NCI-H748 (cell line): Measurements from ENCODE around the gene ATCAY.
"Not testable (repeated sequence)": the region's sequence is repeated elsewhere in the genome, so short reads cannot be mapped to it uniquely, and the experiment has no call there.

ENCODE experiments used
- DNase-seq: peaks from one replicate; lab custom pipeline; 2025; ENCODE audit not compliant: unreplicated experiment; lab: John Stamatoyannopoulos, UW

The ATCAY gene

DNA sequence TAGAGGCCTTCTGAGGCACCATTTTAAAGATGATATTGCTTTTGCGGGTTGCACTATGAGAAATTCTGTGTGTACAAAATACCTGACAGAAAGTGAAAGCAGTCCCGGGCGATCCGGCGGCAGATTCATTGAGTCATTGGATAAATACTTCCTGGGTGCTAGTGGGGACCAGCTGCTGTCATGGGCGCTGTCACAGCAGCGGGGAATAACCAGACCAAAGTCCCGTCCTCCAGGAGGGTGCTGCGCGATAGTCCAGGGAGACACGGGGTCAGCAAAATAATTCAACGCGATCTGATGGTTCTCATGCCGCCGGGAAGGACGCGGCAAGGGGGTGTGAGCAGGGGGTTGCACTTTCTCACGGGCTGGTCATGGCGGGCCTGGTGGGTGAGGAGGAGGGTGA, 25.2 kb upstream of the ATCAY start:
- no peak for DNase-seq

DNA sequence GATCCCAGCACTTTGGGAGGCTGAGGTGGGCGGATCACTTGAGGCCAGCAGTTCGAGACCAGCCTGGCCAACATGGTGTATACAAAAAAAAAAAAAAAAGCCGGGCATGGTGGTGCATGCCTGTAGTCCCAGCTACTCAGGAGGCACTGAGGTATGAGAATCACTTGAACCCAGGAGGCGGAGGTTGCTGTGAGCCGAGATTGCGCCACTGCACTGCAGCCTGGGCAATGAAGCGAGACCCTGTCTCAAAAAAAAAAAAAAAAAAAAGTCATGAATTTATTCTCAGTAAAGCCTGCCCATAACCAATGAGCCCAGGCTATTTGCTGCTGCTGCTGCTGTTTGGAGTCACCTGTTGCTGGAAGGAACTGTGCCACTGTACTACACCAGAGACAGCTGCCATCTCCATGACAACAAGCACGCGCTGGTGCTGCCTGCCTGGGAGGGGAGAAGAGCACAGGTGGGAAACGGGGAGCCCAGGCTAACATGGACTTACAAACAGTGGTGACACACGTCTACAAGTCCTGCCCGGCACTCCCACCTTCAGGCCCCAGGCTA, 23.0 kb upstream of the ATCAY start:
- peak; percentile 64 for DNase-seq

DNA sequence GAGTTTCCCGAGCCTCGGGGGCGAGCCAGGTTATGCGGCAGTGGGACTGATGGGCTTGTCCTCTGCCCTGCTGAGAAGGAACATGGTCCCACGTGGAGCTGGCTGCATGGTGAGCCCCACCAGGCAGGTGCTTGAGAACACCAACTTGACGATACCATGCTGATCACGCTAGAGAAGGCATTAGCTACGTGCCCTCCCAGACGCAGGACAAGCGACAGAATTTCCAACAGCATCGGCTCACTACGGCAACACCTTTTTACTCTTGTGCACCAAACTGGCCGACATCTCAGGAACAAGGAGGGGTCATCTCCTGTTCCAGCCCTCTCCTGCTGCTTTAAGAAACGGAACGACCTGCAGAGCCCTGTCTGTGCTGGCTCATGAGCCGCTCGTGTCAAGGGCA, 20.0 kb upstream of the ATCAY start:
- no peak for DNase-seq

DNA sequence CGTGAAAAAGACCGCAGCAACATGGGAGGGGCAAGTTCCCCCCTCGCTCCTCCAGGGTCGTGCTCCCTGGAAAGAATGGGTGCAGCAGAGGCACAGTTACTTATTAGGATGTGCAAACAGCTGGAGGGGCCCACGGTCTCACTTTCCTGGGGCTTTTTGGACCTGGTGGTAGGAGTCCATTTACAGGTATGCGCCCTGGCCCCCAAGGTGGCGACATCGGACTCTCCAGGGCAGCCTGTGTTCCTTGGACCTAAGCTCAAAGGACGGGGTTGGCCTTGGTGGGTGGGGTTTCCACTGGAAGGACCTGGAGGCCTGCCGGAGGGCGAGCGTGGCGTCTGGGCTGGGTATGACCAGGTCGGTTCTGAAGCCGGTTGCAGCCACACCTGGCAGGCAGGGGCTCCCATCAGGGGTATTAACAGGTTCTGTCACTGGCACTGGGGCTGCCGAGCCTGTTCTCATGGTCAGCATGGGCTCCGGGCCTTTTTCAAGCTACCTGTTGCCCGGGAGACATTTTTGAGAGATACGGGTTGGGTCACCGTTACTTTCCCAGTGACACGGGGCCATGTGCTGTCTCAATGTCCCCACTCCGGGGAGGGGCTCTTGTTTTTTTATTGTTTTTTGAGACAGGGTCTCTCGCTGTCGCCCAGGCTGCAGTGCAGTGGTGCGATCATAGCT, 17.5 kb upstream of the ATCAY start:
- DNase-seq, result no peak

DNA sequence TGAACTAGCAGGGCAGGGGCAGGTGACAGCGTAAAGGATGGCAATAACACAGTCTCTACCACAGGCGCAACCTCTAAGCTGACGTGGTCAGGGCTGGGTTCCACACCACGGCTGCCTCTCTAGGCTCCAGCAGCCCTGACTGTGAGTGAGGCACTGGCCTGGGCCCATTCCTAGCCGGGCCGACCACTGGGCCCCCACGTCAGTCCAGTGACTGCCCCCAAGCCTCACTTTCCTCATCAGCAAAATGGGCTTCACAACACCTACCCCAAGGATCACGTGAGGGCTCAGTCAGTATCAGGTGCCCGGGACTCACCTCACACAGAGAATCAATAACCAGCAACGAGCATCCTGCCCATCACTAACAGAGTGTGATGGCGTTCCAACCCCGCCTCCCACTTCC, 16.8 kb upstream of the ATCAY start:
- DNase-seq, result no peak

DNA sequence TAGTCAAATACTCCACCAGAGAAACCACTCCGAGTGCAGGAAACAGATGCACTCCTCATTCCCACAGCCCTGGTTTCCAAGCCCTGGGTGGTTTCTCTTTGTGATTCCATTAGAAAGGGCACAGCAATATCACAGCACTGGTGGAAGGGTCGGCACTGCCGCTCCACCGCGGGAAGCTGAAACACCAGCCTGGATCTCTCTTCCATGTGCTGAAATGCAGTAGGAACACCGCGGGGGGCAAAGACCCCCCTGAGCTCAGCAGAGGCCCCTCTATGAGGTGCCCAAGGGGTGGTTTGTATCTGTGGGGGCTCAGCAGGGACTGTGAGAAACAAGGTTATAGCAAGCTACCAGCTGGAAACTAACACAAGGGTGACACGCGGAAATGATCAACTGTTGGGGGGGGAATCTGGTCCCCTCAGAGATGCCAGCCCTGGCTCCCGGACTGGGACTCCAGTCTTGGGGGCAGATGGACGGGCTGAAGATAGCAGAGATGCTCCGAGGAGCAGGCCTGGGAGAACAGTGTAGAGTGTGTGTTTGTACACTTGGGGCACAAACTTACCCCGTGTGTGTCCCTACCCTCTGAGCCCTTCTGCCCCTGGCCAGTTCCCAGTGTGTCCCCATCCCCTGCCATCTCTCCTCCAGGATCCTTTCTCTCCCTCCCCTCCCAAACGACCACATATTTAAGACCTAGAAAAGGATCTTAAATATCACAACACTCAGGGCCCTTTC, 13.4 kb upstream of the ATCAY start:
- DNase-seq, result no peak

DNA sequence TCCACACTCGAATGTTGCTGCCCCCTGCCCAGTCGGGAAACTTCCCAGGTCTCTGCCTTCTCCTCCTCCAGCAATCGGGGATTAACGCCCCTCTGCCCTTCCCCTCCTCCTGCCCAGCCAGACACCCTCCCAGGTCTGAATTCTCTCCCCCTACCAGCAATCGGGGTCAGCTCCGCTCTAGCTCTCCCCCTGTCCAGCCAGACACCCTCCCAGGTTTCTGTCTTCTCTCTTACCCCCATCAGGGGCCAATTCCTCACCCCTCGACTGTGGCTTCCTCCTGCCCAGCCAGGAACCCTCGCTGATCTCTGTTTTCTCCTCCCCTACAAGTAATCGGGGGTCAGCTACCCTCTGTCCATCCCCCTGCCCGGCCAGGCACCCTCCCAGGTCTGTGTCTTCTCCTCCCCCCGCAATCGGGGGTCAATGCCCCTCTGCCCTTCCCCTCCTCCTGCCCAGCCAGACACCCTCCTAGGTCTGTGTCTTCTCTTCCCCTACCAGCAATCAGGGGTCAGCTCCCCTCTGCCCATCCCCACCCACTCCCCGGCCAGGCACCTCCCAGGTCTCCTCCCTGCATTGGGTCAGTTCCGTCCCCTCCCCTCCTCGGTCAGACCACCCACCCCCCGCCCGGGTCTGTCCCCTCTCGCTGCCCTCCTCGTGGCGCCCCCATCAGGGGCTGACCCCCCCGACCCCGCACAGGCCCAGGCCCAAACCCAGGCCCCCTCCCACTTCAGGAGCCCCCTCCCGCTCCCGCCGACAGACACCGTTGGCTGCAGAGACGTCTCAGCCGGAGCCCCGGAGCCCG, 12.3 kb upstream of the ATCAY start:
- DNase-seq, result no peak

DNA sequence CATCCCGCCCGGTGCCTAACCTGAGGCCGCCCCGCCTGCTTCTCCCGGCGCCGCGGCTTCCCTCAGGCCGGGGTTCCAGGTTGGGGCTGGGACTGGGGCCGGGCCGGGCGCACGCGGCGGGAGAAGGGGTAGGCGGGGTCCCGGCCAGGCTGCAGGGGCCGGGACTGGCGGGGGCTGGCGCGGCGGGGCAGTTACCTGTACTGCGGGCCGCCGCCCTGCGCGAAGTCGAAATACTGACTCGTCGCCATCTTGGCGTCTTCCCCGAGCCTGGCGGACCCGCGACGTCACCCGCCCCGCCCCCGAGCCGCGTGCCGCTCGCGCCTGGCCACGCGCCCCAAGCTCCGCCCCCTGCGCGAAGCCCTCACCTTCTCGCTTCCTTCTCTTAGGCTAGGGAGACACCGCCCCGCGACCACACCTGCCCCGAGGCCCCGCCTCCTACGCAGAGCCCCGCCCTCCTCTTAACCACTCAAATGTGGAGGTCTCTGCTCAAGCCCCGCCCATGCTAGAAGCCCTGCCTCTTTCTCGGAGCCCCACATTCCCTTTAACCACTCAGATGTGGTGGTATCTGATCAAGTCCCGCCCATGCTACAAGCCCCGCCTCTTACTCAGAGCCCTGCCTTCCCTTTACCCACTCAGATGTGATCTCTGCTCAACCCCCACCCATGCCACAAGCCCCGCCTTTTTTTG, 11.6 kb upstream of the ATCAY start, which contains the start of gene ZFR2:
ZFR2 (minus strand) TSS at position 269 of the 687 bp plus-strand sequence; CDS start at position 248, 21 bp downstream.
- no peak for DNase-seq

DNA sequence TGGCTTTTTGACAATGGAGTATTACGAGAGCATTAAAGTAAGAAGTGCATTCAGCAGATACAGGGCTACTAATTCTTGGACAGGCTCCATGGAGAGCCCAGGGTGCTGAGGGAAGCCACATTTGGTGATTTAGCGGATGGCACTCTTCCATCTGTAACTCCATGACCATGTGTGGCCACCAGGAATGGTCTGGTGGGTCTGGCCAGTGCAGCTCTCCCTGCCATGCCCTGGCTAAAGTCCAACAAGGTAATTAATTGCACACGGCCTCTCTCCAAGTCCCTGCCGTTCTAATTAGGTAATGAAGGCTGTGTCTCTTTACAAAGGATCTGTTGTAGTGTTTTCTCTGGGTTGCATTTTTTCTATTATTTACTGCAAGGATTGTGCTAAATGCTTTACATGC, 7.3 kb upstream of the ATCAY start:
- DNase-seq, result peak; percentile 18

DNA sequence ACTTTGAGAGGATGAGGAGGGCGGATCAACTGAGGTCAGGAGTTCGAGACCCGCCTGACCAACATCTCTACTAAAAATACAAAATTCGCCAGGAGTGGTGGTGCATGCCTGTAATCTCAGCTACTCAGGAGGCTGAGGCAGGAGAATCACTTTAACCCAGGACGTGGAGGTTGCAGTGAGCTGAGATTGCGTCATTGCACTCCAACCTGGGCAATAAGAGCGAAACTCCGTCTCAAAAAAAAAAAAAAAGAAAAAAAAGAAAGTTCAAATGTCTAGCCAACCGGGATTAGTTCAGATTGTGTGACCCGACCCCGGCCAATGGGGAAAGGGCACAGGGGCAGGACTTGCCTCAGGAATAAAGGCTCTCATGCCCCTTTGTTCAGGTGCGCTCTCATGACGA, 5.8 kb upstream of the ATCAY start:
- not testable (repeated sequence) for DNase-seq

DNA sequence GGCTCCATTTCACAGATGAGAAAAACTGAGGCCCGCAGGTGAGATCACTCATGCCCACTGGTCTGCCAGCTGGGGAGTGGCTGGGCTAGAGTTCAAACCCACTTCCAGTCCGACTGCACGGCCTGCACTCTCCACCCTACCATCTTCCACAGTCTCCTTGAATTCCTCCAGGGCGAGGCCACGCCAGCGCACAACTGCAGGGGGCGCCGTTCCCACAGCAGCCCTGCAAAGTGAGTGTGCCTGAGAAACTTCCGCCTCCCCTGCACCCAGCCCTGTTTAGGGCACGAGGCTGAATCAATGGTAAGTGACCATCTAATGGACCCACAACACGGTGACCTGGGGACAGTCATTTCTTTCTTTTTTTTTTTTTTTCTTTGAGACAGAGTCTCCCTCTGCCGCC, 829 bp upstream of the ATCAY start:
- no peak for DNase-seq

DNA sequence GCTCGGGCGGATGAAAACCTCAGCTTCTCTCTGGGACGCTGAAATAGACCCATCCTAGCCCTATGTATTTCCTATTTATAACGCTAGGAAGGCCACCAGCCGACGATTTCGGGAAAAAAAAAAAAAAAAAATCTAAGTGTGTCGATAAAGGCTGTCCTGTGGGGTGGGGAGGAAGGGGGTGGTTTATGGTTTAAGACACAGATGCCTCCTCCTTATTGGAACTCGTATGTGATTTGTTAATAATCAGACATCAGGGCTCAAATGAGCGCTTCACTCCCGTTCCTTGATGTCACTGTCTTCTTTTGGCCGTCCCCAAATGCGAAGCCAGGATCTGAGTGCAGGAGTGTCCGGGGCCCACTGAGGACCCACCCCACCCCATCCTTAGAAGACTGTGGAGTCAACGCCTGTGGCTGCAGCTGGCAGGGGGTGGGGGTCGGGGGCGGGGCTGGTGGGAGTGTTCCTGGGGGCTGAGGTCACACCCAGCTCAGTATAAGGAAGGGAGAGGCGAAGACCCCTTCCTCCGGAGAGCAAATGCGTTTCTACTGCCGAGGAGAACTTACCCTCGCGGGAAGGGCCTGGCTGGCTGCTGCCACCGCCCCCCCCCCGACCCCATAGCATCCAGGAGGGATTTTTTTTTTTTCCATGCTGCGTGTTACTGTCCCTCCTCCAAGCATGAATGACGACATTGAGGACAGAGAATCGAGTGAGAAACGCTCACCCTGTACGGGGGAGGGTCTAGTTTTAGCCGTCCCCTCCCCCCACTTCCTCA, 971 bp downstream of the ATCAY start:
- DNase-seq, result peak; percentile 65

DNA sequence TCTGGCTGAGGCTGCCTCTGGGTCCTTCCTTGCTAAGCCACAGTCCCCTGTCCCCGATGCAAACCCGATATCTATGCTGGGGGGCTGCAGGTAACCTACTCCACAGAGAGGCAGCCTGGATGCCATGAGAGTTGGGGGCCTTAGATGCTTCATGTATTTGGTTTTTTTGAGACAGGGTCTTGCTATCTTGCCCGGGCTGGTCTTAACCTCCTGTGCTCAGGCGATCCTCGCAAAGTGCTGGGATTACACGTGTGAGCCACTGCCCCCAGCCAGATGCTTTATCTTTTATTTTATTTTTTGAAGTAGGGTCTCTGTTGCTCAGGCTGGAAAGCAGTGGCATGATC, 1.5 kb downstream of the ATCAY start:
- DNase-seq, result no peak

DNA sequence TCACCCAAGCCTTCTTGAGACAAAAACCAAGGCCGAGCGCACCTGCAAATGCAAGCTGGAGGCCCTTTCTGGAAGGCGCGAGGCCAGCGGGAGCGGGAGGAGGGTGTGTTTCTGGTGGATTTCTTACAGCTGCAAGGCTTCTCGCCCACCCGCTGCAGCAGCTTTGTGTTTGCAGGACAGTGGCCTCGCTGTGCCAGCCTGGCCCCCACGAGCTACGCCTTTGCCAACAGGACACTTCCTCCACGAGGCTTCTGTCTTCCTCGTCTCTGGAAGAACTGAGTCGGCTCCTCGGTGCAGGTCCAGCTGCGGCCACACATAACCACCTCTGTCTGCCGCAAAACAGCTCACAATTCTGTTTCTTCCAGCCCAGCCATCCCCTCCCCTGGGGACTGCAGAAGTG, 10.1 kb downstream of the ATCAY start:
- DNase-seq, result no peak

DNA sequence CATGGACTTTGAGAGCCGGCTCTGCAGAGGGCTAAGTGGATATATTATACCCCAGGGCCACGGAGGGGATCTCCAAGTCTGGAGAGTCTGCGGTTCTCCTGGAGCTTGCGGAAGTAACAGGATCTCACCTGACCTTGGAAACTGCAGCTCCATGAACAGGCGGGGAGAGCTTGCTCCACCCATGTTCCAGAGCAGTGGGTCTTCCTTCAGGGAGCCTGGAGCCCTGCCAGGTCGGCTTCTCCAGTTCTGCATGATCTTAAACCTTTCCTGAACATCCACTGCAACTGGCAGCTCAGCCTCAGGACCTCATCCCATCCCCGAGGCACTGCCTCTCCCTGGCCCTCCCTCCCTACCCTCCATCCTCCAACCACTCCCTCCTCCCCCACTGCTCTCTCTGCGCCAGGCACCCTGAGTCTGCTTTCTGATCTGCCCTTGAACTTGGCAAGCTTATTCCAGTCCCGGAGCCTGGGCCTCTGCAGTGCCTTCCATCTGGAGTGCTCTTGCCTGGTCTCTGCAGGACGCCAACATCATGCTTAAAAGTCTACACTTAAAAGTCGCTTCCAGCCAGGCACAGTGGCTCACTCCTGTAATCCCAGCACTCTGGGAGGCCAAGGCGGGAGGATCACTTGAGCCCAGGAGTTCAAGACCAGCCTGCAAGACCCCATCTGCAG, 13.2 kb downstream of the ATCAY start:
- DNase-seq, result no peak

DNA sequence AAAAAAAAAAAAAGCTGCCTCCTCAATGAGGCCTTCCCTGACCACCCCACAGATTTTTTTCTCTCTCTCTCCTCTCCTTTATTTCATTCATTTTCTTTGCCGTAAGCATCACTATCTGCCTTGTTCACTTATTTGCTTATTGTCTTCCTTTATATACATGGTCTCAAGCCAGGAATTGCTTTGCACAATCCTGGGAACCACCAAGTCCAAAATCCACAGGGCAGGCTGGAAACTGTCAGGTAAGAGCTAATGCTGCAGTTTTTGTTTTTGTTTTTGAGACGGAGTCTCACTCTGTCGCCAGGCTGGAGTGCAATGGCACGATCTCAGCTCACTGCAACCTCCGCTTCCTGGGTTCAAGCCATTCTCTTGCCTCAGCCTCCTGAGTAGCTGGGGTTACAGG, 14.5 kb downstream of the ATCAY start:
- not testable (repeated sequence) for DNase-seq

DNA sequence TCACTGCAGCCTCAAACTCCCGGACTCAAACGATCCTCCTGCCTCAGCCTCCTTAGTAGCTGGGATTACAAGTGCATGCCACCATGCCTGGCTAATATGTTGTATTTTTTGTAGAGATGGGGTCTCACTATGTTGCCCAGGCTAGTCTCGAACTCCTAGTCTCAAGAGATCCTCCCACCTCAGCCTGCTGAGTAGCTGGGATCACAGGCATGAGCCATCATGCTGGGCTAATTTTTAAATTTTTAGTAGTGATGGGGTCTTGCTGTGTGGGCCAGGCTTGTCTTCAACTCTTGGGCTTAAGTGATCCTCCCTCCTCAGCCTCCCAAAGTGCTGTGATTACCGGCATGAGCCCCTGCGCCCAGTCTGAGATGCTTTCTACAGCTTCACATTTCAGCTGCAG, 15.3 kb downstream of the ATCAY start:
- DNase-seq, result no peak

DNA sequence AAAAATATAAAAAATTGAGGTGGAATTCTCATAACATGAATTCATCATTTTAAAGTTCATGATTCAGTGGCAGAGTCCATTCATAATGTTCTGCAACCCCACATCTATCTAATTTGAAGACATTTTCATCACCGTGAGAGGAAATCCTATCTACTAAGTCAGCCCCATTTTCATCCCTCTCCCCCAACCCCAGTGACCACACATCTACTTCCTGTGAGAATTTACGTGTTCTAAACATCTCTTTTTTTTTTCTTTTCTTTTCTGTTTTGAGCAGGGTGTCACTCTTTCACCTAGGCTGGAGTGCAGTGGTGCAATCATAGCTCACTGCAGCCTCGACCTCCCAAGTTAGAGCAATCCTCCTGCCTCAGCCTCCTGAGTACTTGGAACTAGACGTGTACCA, 17.5 kb downstream of the ATCAY start:
- DNase-seq, result no peak

DNA sequence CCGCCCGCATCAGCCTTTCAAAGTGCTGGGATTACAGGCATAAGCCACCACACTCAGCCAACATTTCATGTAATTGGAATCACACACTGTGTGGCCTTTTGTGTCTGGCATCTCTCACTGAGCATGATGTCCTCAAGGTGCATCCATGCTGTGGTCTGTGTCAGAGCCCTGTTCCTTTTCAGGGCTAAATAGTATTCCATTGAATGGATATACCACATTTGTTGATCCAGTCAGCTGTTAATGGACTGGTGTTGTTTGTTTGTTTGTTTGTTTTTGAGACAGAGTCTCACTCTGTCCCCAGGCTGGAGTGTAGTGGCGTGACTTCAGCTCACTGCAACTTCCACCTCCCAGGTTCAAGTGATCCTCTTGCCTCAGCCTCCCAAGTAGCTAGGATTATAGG, 17.9 kb downstream of the ATCAY start:
- no peak for DNase-seq
